ENCODE results near the gene KIF21A.

Gene KIF21A

GRCh38 chr12:39413836-39414771 lies 28.8 kb downstream of the KIF21A start:
- H2AFZ ChIP-seq = no peak overlapping the region
- H3K27ac ChIP-seq = no peak overlapping the region
- H3K36me3 ChIP-seq (ENCODE audit: control insufficient read depth, insufficient read depth, low read length) = no peaks in the 10 kb centered on the region
- no peaks in the 10 kb centered on the region for H3K27me3 ChIP-seq (ENCODE audit: control insufficient read depth, insufficient read depth, low read length)
- H3K79me2 ChIP-seq = peaks cover 2% of the 10 kb centered on the region
- H3K9ac ChIP-seq = no peak overlapping the region
- no peak overlapping the region for H3K4me3 ChIP-seq (ENCODE audit: low read depth, low read length)
- no peaks in the 10 kb centered on the region for H3K9me3 ChIP-seq (ENCODE audit: control insufficient read depth, low read length)
- no peak for TF ChIP-seq CTCF (IDR thresholded peaks at IDR 0.05)
- no peaks in the 10 kb centered on the region for H3K4me1 ChIP-seq
- H3K4me2 ChIP-seq (ENCODE audit: low read length) = no peak overlapping the region

DNA sequence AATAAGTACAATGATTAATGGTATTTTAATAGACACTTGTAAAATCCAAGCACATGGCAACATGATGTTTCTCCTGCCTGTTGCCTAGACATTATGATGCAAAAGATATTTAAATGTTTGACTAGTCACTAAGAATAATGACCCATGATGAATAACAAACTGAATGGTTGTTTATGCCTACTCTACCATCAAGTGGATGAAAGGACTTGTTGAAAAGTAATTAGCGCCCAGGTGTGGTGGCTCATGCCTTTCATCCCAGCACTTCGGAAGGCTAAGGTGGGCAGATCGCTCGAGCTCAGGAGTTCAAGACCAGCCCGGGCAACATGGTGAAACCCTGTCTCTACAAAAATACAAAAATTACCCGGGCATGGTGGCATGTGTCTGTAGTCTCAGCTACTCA lies 30.7 kb downstream of the KIF21A start:
- Histone ChIP-seq H3K36me3 (ENCODE audit: control insufficient read depth, insufficient read depth, low read length) (no peaks in the 10 kb centered on the region), H2AFZ (no peak overlapping the region), H3K4me2 (ENCODE audit: low read length) (no peak overlapping the region), H3K4me3 (ENCODE audit: low read depth, low read length) (no peak overlapping the region), H3K9me3 (ENCODE audit: control insufficient read depth, low read length) (no peaks in the 10 kb centered on the region), H3K27ac (no peak overlapping the region), H3K27me3 (ENCODE audit: control insufficient read depth, insufficient read depth, low read length) (no peaks in the 10 kb centered on the region), H3K79me2 (peaks cover 2% of the 10 kb centered on the region), H3K4me1 (no peaks in the 10 kb centered on the region), H3K9ac (no peak overlapping the region)
- TF ChIP-seq CTCF (IDR thresholded peaks at IDR 0.05) = no peak

GRCh38 chr12:39406262-39406661 lies 36.7 kb downstream of the KIF21A start:
- H3K4me2 ChIP-seq (ENCODE audit: low read length) = no peak overlapping the region
- H3K9ac ChIP-seq = no peak overlapping the region
- no peaks in the 10 kb centered on the region for H3K79me2 ChIP-seq
- no peak for TF ChIP-seq CTCF (IDR thresholded peaks at IDR 0.05)
- H3K9me3 ChIP-seq (ENCODE audit: control insufficient read depth, low read length) = no peaks in the 10 kb centered on the region
- H3K27me3 ChIP-seq (ENCODE audit: control insufficient read depth, insufficient read depth, low read length) = no peaks in the 10 kb centered on the region
- no peaks in the 10 kb centered on the region for H3K4me1 ChIP-seq
- no peak overlapping the region for H2AFZ ChIP-seq
- H3K27ac ChIP-seq = no peak overlapping the region
- no peaks in the 10 kb centered on the region for H3K36me3 ChIP-seq (ENCODE audit: control insufficient read depth, insufficient read depth, low read length)
- H3K4me3 ChIP-seq (ENCODE audit: low read depth, low read length) = no peak overlapping the region

DNA sequence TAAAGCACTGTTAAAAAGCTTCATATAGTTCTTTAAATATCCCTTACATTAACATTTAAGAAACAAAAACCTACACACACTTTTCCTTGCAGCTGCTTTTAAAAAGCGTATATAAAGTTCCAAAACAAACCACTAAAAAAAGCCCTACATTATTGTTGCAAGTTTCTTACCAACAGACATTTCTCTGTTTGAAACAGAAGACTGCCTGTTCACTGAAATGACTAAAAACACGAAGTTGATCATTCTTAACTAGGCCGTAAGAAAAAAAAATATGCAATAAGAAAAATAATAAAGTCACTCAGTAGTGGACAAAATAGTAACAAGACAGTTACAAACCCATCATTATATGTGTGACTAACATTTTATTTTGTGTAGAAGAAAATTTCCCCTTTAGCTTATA lies 37.3 kb downstream of the KIF21A start:
- Histone ChIP-seq H3K36me3 (ENCODE audit: control insufficient read depth, insufficient read depth, low read length) (no peaks in the 10 kb centered on the region), H3K4me2 (ENCODE audit: low read length) (no peak overlapping the region), H3K27ac (no peak overlapping the region), H3K4me1 (no peaks in the 10 kb centered on the region), H3K27me3 (ENCODE audit: control insufficient read depth, insufficient read depth, low read length) (no peaks in the 10 kb centered on the region), H3K4me3 (ENCODE audit: low read depth, low read length) (no peak overlapping the region), H2AFZ (no peak overlapping the region), H3K9ac (no peak overlapping the region), H3K79me2 (no peaks in the 10 kb centered on the region), H3K9me3 (ENCODE audit: control insufficient read depth, low read length) (no peaks in the 10 kb centered on the region)
- TF ChIP-seq CTCF (IDR thresholded peaks at IDR 0.05) = no peak

DNA sequence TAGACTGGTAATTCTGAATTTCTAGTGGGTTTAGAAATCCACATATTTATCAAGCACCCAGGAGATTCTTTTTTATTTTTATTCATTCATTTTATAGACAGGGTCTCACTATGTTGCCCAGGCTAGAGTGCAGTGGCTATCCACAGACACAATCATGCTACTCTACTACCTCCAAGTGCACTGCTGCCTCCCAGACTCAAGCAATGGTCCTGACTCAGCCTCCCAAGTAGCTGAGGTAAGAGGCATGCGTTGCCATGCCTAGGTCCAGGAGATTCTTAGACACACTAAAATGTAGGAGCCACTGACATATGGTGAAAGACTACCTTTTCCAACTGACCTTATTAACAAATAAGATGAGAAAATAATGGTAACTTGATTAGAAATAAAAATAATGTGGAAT lies 38.9 kb downstream of the KIF21A start:
- Histone ChIP-seq H3K4me3 (ENCODE audit: low read depth, low read length) (no peak overlapping the region), H3K79me2 (no peaks in the 10 kb centered on the region), H3K27me3 (ENCODE audit: control insufficient read depth, insufficient read depth, low read length) (no peaks in the 10 kb centered on the region), H3K4me2 (ENCODE audit: low read length) (no peak overlapping the region), H3K36me3 (ENCODE audit: control insufficient read depth, insufficient read depth, low read length) (no peaks in the 10 kb centered on the region), H3K27ac (no peak overlapping the region), H3K9me3 (ENCODE audit: control insufficient read depth, low read length) (no peaks in the 10 kb centered on the region), H2AFZ (no peak overlapping the region), H3K9ac (no peak overlapping the region), H3K4me1 (no peaks in the 10 kb centered on the region)
- no peak for TF ChIP-seq CTCF (IDR thresholded peaks at IDR 0.05)

Measured in parathyroid adenoma (tissue), 2 donors.